K562 (cell line): ENCODE results near the gene TMPRSS6. TPM values are rescaled to one million over a fixed set of nuclear protein-coding genes. Genes with fewer than 3 reads are reported as not detected.

Experiments
- ATAC-seq: fragments of 200-7000 bp; cut with Tn5 transposase; 3 replicates; pipeline ENCODE4 v1.9.1; 2020; ENCODE audit warnings: moderate library complexity
- BruUV-seq: library from RNA; stranded (reverse); fragments of 400-500 nt; replicated peaks from 2 replicates; lab custom pipeline; 2021; lab: Mats Ljungman, UMichigan
- CTCF ChIA-PET: fragments of 300-600 bp; formaldehyde crosslinking; extraction: SDS; loops from one replicate; lab custom pipeline; 2021; ENCODE audit warnings: low intra/inter-chr PET ratio; lab: Yijun Ruan, JAX
- POLR2A ChIA-PET: fragments of 300-600, 350-650 bp; sonication (Branson Sonifier 250); formaldehyde crosslinking; extraction: SDS; loops from one replicate; lab custom pipeline; 2021; ENCODE audit warnings: antibody characterized with exemption, inconsistent platforms; lab: Yijun Ruan, JAX
- DNase-seq, 4 experiments: peaks; one replicate each; pipeline versions ENCODE4 v3.0.0 to v3.0.0-alpha.2; 2011 to 2018; ENCODE audit warnings: low spot score in 3 of 4, mixed read lengths in 3 of 4; ENCODE audit errors: extremely low read depth in 1 of 4
- FAIRE-seq: peaks from 2 replicates; lab custom pipeline; 2011; peaks lifted over from hg19 to GRCh38; lab: Jason Lieb, UNC
- H2AFZ ChIP-seq: 2 replicates; pipeline ENCODE4 v1.6.0; 2011; ENCODE audit warnings: low read depth, low read length, control low read depth, inconsistent platforms
- H3K27ac ChIP-seq: fragments of 200-600 bp; 3 replicates; pipeline ENCODE4 v1.8.0; 2011; ENCODE audit warnings: low read depth, mild to moderate bottlenecking, control low read depth, inconsistent platforms, low read length, moderate library complexity, mixed read lengths; ENCODE audit errors: extremely low read depth
- H3K27me3 ChIP-seq, 2 experiments: fragments of 300-600 bp in 1 of 2; 2 replicates in 1 of 2; 3 replicates in 1 of 2; pipeline versions ENCODE4 v1.6.0 to v1.8.0; 2011; ENCODE audit warnings: inconsistent platforms in 2 of 2, low read length in 2 of 2, mild to moderate bottlenecking in 1 of 2, mixed read lengths in 1 of 2, moderate library complexity in 1 of 2; ENCODE audit not compliant: control insufficient read depth in 2 of 2, insufficient read depth in 2 of 2
- H3K36me3 ChIP-seq: fragments of 300-600 bp; 3 replicates; pipeline ENCODE4 v1.8.0; 2011; ENCODE audit warnings: mild to moderate bottlenecking, low read length, inconsistent platforms; ENCODE audit not compliant: control insufficient read depth, insufficient read depth
- H3K4me1 ChIP-seq, 2 experiments: fragments of 200-600 bp in 1 of 2; replicated peaks in 1 of 2; 2 replicates in 1 of 2; 3 replicates in 1 of 2; pipeline versions ENCODE4 v1.5.1 to v1.8.0; 2011; ENCODE audit warnings: inconsistent platforms in 2 of 2, low read length in 2 of 2, mild to moderate bottlenecking in 1 of 2, mixed read lengths in 1 of 2, moderate library complexity in 1 of 2; ENCODE audit not compliant: control insufficient read depth in 2 of 2, insufficient read depth in 2 of 2
- H3K4me2 ChIP-seq: 2 replicates; pipeline ENCODE4 v1.6.1; 2011; ENCODE audit warnings: low read length, control low read depth, inconsistent platforms, mixed read lengths; ENCODE audit not compliant: insufficient read depth
- H3K4me3 ChIP-seq: fragments of 200-600 bp; sonication (generic), shearing (Covaris generic); 2 replicates; pipeline ENCODE4 v1.5.1; 2016; ENCODE audit warnings: control low read depth, inconsistent platforms
- H3K79me2 ChIP-seq: fragments of 200-600 bp; 3 replicates; pipeline ENCODE4 v1.8.0; 2011; ENCODE audit warnings: low read length, inconsistent platforms; ENCODE audit not compliant: control insufficient read depth, insufficient read depth
- H3K9ac ChIP-seq, 2 experiments: 2 replicates each; pipeline versions ENCODE4 v1.6.0 to v1.6.1; 2011; ENCODE audit warnings: low read depth in 2 of 2, low read length in 2 of 2, control low read depth in 1 of 2, inconsistent platforms in 1 of 2, mild to moderate bottlenecking in 1 of 2, mixed read lengths in 1 of 2; ENCODE audit not compliant: insufficient read depth in 1 of 2
- H3K9me1 ChIP-seq: one replicate; pipeline ENCODE4 v1.6.0; 2011; ENCODE audit warnings: inconsistent platforms, mild to moderate bottlenecking, low read length, moderate library complexity; ENCODE audit not compliant: control insufficient read depth, insufficient read depth
- H3K9me3 ChIP-seq: replicated peaks from 2 replicates; pipeline ENCODE4 v1.5.1; 2011; ENCODE audit warnings: low read depth, low read length, inconsistent platforms; ENCODE audit not compliant: control insufficient read depth, insufficient read depth
- H4K20me1 ChIP-seq: replicated peaks from 2 replicates; pipeline ENCODE4 v1.6.1; 2011; ENCODE audit warnings: low read length, inconsistent platforms, mixed read lengths; ENCODE audit not compliant: control insufficient read depth, insufficient read depth
- DPF2 ChIP-seq: fragments of 450-650 bp; IDR thresholded peaks from 2 replicates; pipeline ENCODE4 v1.6.1; 2016
- FOXJ3 ChIP-seq: sonication (generic); formaldehyde crosslinking; IDR thresholded peaks from 2 replicates; pipeline ENCODE4 v1.4.0; 2020; ENCODE audit warnings: mild to moderate bottlenecking, missing genetic modification reagents
- KAT2B ChIP-seq: IDR thresholded peaks from one replicate; pipeline ENCODE4 v1.6.1; 2012; ENCODE audit warnings: low read depth, mild to moderate bottlenecking, control low read depth, inconsistent platforms, low read length, moderate library complexity
- KHSRP ChIP-seq: fragments of 450-650 bp; IDR thresholded peaks from 2 replicates; pipeline ENCODE4 v1.6.1; 2017
- MEIS2 ChIP-seq: fragments of 450-650 bp; IDR thresholded peaks from 2 replicates; pipeline ENCODE4 v1.6.1; 2014; ENCODE audit warnings: mild to moderate bottlenecking; ENCODE audit not compliant: partially characterized antibody
- NRF1 ChIP-seq, 2 experiments: fragments of 450-650 bp; IDR thresholded peaks in 1 of 2; conservative IDR thresholded peaks in 1 of 2; 2 replicates each; pipeline ENCODE4 v1.6.1; 2014; ENCODE audit warnings: mild to moderate bottlenecking in 2 of 2
- POLR3G ChIP-seq: IDR thresholded peaks from 2 replicates; pipeline ENCODE4 v1.6.1; 2011; ENCODE audit not compliant: insufficient read length, insufficient replicate concordance; ENCODE audit errors: extremely low read depth
- SREBF1 ChIP-seq: fragments of 150-350 bp; IDR thresholded peaks from 2 replicates; pipeline ENCODE4 v1.6.1; 2014; ENCODE audit warnings: antibody characterized with exemption, low read depth, low read length, borderline replicate concordance
- ZNF146 ChIP-seq: IDR thresholded peaks from one replicate; pipeline ENCODE4 v1.6.1; 2018; ENCODE audit warnings: missing compliant biosample characterization; ENCODE audit not compliant: unreplicated experiment
- WGBS: fragments of 100-300 bp; shearing (Covaris generic); methylation state at CpG from one replicate; pipeline ENCODE4 v1.1.6; 2016; ENCODE audit warnings: low coverage, mixed read lengths; ENCODE audit not compliant: insufficient coverage; ENCODE audit errors: missing lambda C conversion rate; 5-methylcytosine and 5-hydroxymethylcytosine counted together
- in situ Hi-C: fragments of 300-500 bp; cut with MboI; formaldehyde crosslinking; loops from 4 replicates; pipeline ENCODE4 v1.15.0; 2018; ENCODE audit warnings: inconsistent platforms, mixed read lengths
- intact Hi-C: fragments of 100-400 bp; cut with micrococcal nuclease; formaldehyde crosslinking; loops from 2 replicates; pipeline ENCODE4 v1.14.2; 2022
- polyA plus RNA-seq, 8 experiments: library from polyadenylated mRNA; depleted of rRNA in 4 of 8; stranded (reverse) in 5 of 8; unstranded in 3 of 8; fragments of >200 nt; fragmentation: Nextera tagmentation in 2 of 8; fragmentation: Illumina TruSeq in 1 of 8; extraction: Ambion mirVana in 2 of 8; extraction: Trizol in 1 of 8; gene quantifications; 2 replicates each; pipeline versions ENCODE4 v1.2.1 to v1.2.3, GENCODE V29; 2011 to 2014; ENCODE audit warnings: inconsistent platforms in 1 of 8, missing spikeins in 1 of 8
- total RNA-seq, 7 experiments: library from RNA; depleted of rRNA in 6 of 7; stranded (reverse); fragments of >200 nt in 6 of 7; fragmentation: Illumina TruSeq in 2 of 7; extraction: Trizol in 2 of 7; gene quantifications; 2 replicates each; pipeline versions ENCODE4 v1.2.1 to v1.2.3, GENCODE V29; 2011 to 2021; ENCODE audit warnings: low replicate concordance in 1 of 7
- TF ChIP-seq, protein P1 (sequence below): sonication (generic); formaldehyde crosslinking; IDR thresholded peaks from 2 replicates; pipeline ENCODE4 v1.9.0; 2022; ENCODE audit warnings: mild to moderate bottlenecking, missing genetic modification reagents
- TF ChIP-seq, protein P2 (sequence below): sonication (generic); formaldehyde crosslinking; IDR thresholded peaks from 2 replicates; pipeline ENCODE4 v1.8.0; 2023; ENCODE audit warnings: mild to moderate bottlenecking, missing genetic modification reagents
- TF ChIP-seq, protein P3 (sequence below): IDR thresholded peaks from 2 replicates; pipeline ENCODE4 v1.6.1; 2012; ENCODE audit warnings: low read depth, low read length, improper control_type of control experiment, borderline replicate concordance

The TMPRSS6 gene
- total and polyA plus RNA-seq, 9 of the 15 experiments (the other 6 are each of a cell fraction or from before 2014, with no cell fraction given): 0.03 TPM; not detected in 8

DNA sequence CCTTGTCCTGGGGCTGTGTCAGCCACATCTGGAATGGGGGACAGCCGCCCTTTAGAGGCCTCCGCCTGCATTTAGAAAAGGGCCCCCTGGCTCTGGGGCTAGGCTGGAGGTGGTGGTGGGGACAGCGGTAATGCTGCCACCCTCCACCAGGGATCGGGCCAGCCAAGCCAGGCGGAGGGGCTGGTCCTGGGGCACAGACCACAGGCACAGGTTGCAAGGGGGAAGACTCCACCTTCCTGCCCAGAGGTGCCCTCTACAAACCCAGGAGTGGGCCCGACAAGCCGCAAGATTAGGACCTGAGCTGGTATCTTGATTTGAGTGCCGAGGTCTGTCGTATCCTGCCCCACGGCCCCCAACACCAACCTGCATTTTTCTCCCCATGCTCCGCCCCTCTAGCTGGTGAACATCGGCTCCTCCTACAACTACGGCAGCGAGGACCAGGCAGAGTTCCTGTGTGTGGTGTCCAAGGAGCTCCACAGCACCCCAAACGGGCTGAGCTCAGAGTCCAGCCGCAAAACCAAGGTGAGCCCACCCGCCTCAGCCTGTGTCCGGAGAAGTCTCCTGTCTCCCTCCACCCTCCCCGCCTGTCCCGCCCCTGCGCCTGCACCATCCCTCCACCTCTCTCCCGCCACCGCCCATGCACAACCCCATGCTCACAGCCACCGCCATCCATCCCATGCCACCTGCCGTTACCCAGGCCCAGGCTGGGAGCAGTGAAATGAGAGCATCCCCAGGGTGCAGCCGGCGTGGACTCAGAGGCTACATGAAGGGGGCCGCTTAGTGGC lies 50.4 kb downstream of the TMPRSS6 start (continued):
- TF ChIP-seq, protein P1, sequence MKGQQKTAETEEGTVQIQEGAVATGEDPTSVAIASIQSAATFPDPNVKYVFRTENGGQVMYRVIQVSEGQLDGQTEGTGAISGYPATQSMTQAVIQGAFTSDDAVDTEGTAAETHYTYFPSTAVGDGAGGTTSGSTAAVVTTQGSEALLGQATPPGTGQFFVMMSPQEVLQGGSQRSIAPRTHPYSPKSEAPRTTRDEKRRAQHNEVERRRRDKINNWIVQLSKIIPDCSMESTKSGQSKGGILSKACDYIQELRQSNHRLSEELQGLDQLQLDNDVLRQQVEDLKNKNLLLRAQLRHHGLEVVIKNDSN (CRISPR knock-in tag): no peak
- no peak for TF ChIP-seq KHSRP

DNA sequence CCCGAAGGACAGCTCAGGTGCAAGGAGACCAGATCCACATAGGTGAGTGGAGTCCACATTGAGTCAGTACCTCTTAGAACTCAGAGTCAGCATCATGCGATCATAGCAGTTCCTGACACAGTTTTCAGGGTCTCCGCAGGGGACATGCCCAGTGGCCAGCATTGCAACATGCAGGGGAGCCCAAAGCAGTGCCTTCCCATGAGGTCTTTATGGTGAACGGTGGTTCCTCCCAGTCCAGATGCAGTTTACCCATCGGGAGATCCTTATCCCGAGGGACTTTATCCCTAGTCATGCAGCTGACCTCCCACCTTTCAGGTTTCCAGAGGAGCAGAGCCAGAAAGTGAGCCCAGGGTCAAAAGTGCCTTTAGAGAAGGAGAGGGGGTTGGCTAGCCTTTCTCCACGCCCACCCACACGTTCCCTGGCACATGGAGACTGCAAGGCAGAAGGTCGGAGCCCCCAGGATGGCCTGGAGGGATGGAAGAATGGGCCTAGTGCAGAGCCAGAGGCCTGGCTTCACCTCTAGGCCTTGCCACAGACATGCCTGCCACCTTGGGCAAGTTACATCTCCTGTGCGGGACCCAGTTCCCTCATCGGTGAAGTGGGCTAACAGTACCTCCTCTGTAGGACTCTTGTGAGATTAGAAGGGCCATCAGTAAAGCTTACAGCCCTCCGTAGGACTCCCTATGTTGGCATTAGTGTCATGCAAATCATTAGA lies 51.6 kb downstream of the TMPRSS6 start:
- no peak overlapping the region for H2AFZ ChIP-seq
- ATAC-seq: no peak
- in situ Hi-C loops (no loop called here), intact Hi-C loops (no loop called here)
- BruUV-seq: no TSS peak
- ChIA-PET POLR2A (no interaction called here), CTCF (no interaction called here)
- no peak for FAIRE-seq
- 9% methylated on average over 12 of the region's 12 CpGs for WGBS
- no peak overlapping the region for H3K27ac ChIP-seq
- H3K4me2 ChIP-seq: no peak overlapping the region
- no peak for DNase-seq
- no peaks in the 10 kb centered on the region for H3K79me2 ChIP-seq
- no peaks in the 10 kb centered on the region for H3K36me3 ChIP-seq
- no peaks in the 10 kb centered on the region for H3K9me3 ChIP-seq
- no peak overlapping the region for H3K9ac ChIP-seq
- H4K20me1 ChIP-seq: no peaks in the 10 kb centered on the region; the same call in 1 of the 2 replicates
- peaks cover 0 to 13% of the 10 kb centered on the region in 2 experiments; a peak in 2 of 5 replicates for H3K4me1 ChIP-seq
- no peaks in the 10 kb centered on the region for H3K9me1 ChIP-seq
- H3K4me3 ChIP-seq: no peak overlapping the region
- H3K27me3 ChIP-seq: peaks cover 13 to 81% of the 10 kb centered on the region in 2 experiments; a peak in 4 of 5 replicates
- no peak for TF ChIP-seq SREBF1
- TF ChIP-seq, protein P2, sequence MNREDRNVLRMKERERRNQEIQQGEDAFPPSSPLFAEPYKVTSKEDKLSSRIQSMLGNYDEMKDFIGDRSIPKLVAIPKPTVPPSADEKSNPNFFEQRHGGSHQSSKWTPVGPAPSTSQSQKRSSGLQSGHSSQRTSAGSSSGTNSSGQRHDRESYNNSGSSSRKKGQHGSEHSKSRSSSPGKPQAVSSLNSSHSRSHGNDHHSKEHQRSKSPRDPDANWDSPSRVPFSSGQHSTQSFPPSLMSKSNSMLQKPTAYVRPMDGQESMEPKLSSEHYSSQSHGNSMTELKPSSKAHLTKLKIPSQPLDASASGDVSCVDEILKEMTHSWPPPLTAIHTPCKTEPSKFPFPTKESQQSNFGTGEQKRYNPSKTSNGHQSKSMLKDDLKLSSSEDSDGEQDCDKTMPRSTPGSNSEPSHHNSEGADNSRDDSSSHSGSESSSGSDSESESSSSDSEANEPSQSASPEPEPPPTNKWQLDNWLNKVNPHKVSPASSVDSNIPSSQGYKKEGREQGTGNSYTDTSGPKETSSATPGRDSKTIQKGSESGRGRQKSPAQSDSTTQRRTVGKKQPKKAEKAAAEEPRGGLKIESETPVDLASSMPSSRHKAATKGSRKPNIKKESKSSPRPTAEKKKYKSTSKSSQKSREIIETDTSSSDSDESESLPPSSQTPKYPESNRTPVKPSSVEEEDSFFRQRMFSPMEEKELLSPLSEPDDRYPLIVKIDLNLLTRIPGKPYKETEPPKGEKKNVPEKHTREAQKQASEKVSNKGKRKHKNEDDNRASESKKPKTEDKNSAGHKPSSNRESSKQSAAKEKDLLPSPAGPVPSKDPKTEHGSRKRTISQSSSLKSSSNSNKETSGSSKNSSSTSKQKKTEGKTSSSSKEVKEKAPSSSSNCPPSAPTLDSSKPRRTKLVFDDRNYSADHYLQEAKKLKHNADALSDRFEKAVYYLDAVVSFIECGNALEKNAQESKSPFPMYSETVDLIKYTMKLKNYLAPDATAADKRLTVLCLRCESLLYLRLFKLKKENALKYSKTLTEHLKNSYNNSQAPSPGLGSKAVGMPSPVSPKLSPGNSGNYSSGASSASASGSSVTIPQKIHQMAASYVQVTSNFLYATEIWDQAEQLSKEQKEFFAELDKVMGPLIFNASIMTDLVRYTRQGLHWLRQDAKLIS: no peak
- no peak for TF ChIP-seq ZNF146 (CRISPR knock-in tag)
- TF ChIP-seq POLR3G: no peak
- TF ChIP-seq DPF2: no peak
- TF ChIP-seq, protein P3, sequence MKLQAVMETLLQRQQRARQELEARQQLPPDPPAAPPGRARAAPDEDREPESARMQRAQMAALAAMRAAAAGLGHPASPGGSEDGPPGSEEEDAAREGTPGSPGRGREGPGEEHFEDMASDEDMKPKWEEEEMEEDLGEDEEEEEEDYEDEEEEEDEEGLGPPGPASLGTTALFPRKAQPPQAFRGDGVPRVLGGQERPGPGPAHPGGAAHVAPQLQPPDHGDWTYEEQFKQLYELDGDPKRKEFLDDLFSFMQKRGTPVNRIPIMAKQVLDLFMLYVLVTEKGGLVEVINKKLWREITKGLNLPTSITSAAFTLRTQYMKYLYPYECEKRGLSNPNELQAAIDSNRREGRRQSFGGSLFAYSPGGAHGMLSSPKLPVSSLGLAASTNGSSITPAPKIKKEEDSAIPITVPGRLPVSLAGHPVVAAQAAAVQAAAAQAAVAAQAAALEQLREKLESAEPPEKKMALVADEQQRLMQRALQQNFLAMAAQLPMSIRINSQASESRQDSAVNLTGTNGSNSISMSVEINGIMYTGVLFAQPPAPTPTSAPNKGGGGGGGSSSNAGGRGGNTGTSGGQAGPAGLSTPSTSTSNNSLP: no peak
- no peak for TF ChIP-seq KAT2B
- TF ChIP-seq MEIS2: no peak
- no peak for TF ChIP-seq NRF1 (conservative IDR thresholded peaks at IDR 0.05 in 1 of 2, IDR thresholded peaks at IDR 0.05 in 1 of 2)
- TF ChIP-seq FOXJ3 (CRISPR knock-in tag): no peak
